ENCODE data around the gene LRP2. TPM values are rescaled to one million over a fixed set of nuclear protein-coding genes. Genes with fewer than 3 reads are reported as not detected.
A peak's percentile ranks its signal among the peaks of the same experiment; 100 is the strongest.
"Not testable (repeated sequence)": the region's sequence is repeated elsewhere in the genome, so short reads cannot be mapped to it uniquely, and the experiment has no call there.

The LRP2 gene
- 33.8 and 38.3 TPM in 2 replicates for total RNA-seq
- 8.1 and 9.7 TPM in 2 replicates for polyA plus RNA-seq

DNA sequence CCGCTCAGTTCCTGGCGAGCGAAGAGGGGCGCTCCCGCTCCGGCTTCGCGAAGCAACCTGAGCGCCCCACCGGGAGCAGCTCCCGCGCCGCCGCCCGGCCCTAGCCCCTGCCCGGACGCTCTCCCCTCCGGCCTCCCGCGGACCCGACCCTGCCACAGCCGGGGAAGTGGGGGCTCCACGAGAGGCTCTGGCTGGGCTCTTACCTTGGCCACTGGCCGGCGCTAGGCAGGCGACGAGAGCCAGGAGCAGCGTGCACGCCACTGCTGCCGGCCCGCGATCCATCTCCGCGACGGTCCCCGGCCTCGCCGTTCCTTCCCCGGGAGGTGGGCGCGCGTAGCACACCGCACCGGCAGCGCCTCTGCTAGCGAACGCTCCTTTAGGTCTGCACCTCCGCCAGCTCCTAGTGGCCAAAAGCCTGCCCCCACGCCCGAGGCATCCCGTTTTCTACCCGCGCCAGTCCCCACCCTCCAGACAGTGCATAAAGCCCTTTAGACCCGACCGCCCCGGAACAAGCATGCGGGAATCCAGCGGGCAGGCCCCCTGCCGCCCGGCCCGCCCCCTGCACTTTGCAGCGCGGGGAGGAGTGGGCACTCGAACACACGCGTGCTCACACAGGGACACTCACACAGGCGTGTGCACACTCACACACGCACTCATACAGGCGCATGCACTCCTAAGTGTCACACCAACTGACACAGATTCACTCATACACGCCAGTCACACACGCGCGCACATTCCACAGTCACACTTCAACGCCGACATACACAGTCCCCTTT, at the start of gene LRP2:
LRP2 (minus strand) TSS at position 417 of the 776 bp plus-strand sequence; CDS start at position 282, 135 bp downstream.
- Histone ChIP-seq H3K4me2 (peak within 1 kb of the TSS; percentile 98), H3K9me2 (replicated peaks; ENCODE audit: insufficient read depth) (no peaks in the 10 kb centered on the region), H3K36me3 (replicated peaks; ENCODE audit: insufficient read depth, low read depth) (no peaks in the 10 kb centered on the region), H3K27me3 (peaks cover 30% of the 10 kb centered on the region), H4K20me1 (ENCODE audit: insufficient read depth, poor library complexity, severe bottlenecking) (no peaks in the 10 kb centered on the region), H3K9me3 (ENCODE audit: low read depth) (no peaks in the 10 kb centered on the region), H3K4me3 (peak within 1 kb of the TSS; percentile 72), H2AFZ (peak within 1 kb of the TSS; percentile 52), H3K27ac (no peak within 1 kb of the TSS), H3K4me1 (ENCODE audit: insufficient read depth) (peaks cover 23% of the 10 kb centered on the region), H3K79me2 (no peaks in the 10 kb centered on the region)
- 1% methylated on average over 66 of the region's 75 CpGs for WGBS (ENCODE audit: low lambda C conversion rate, missing lambda C conversion rate)
- TF ChIP-seq EZH2 (IDR thresholded peaks at IDR 0.05; ENCODE audit: borderline replicate concordance) (peak; percentile 26), EZH2phosphoT487 (IDR thresholded peaks at IDR 0.05; ENCODE audit: low read depth, severe bottlenecking, unreplicated experiment) (no peak)
- peak; percentile 39 for DNase-seq (ENCODE audit: low spot score)

DNA sequence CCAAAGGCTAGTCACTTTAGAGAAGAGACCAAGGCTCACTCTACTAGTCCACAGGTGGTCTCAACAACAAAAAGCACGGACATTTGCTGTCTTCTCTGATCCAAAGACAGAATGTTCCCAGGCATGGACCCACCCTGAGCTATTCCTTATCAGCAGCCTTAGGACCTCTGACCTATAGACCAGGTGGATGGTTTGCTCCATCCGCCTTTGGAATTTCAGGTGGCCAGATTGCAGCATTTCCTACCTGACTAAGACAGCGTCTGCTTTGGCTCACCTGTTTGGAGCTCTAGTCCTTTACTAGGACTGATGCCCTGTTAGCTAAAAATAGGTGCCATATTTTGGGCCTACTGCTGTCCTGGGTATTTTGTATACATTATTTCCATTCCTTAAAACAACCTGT, 44.6 kb upstream of the LRP2 start:
- no peaks in the 10 kb centered on the region for H3K9me3 ChIP-seq (ENCODE audit: low read depth)

DNA sequence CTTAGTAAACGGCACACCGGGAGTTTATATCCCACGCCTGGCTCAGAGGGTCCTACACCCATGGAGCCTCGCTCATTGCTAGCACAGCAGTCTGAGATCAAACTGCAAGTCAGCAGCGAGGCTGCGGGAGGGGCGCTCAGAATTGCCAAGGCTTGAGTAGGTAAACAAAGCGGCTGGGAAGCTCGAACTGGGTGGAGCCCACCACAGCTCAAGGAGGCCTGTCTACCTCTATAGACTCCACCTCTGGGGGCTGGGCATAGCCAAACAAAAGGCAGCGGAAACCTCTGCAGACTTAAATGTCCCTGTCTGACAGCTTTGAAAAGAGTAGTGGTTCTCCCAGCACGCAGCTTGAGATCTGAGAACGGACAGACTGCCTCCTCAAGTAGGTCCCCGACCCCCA, 37.2 kb upstream of the LRP2 start:
- not testable (repeated sequence) for H3K27me3 ChIP-seq; H3K4me1 ChIP-seq (ENCODE audit: insufficient read depth); H3K4me3 ChIP-seq; H3K27ac ChIP-seq; H3K9me3 ChIP-seq (ENCODE audit: low read depth); H3K36me3 ChIP-seq (replicated peaks; ENCODE audit: insufficient read depth, low read depth); H3K79me2 ChIP-seq; H3K9me2 ChIP-seq (replicated peaks; ENCODE audit: insufficient read depth); H2AFZ ChIP-seq; DNase-seq (ENCODE audit: low spot score); H3K4me2 ChIP-seq; H4K20me1 ChIP-seq (ENCODE audit: insufficient read depth, poor library complexity, severe bottlenecking)
- WGBS (ENCODE audit: low lambda C conversion rate, missing lambda C conversion rate) = 92% methylated on average over 13 of the region's 13 CpGs

More for the DNA sequence above, 44.6 kb upstream of the LRP2 start:
- Histone ChIP-seq H3K9me2 (replicated peaks; ENCODE audit: insufficient read depth) (no peaks in the 10 kb centered on the region), H2AFZ (no peak overlapping the region), H3K27me3 (no peaks in the 10 kb centered on the region), H4K20me1 (ENCODE audit: insufficient read depth, poor library complexity, severe bottlenecking) (no peaks in the 10 kb centered on the region), H3K27ac (no peak overlapping the region), H3K36me3 (replicated peaks; ENCODE audit: insufficient read depth, low read depth) (no peaks in the 10 kb centered on the region), H3K79me2 (no peaks in the 10 kb centered on the region), H3K4me3 (no peak overlapping the region), H3K4me1 (ENCODE audit: insufficient read depth) (no peaks in the 10 kb centered on the region), H3K4me2 (no peak overlapping the region)
- WGBS (ENCODE audit: low lambda C conversion rate, missing lambda C conversion rate) = 70% methylated on average over 3 of the region's 3 CpGs
- TF ChIP-seq, protein P1, sequence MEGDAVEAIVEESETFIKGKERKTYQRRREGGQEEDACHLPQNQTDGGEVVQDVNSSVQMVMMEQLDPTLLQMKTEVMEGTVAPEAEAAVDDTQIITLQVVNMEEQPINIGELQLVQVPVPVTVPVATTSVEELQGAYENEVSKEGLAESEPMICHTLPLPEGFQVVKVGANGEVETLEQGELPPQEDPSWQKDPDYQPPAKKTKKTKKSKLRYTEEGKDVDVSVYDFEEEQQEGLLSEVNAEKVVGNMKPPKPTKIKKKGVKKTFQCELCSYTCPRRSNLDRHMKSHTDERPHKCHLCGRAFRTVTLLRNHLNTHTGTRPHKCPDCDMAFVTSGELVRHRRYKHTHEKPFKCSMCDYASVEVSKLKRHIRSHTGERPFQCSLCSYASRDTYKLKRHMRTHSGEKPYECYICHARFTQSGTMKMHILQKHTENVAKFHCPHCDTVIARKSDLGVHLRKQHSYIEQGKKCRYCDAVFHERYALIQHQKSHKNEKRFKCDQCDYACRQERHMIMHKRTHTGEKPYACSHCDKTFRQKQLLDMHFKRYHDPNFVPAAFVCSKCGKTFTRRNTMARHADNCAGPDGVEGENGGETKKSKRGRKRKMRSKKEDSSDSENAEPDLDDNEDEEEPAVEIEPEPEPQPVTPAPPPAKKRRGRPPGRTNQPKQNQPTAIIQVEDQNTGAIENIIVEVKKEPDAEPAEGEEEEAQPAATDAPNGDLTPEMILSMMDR (IDR thresholded peaks at IDR 0.05; ENCODE audit: poor library complexity) = no peak
- TF ChIP-seq EZH2 (IDR thresholded peaks at IDR 0.05; ENCODE audit: borderline replicate concordance) (no peak), EZH2phosphoT487 (IDR thresholded peaks at IDR 0.05; ENCODE audit: low read depth, severe bottlenecking, unreplicated experiment) (no peak)
- no peak for DNase-seq (ENCODE audit: low spot score)

DNA sequence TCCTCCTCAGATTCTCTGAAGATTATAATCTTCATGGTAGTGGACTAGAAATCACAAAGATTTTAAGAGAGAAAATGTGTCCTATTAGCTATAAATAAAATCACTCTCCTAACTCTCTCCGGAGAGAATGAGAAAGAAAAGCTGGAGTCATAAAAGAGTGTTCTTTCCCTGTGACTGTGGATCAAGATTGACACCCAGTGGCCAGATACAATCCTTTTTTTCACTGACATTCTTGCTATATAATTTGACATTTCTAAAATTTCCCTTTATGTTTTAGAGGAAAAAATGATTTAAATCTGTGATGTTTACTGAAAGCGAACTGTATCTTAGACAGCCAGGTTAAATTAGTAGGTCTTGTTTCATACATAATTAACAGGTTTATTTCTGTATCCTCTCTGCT, 35.4 kb upstream of the LRP2 start:
- Histone ChIP-seq H2AFZ (no peak overlapping the region), H3K36me3 (replicated peaks; ENCODE audit: insufficient read depth, low read depth) (no peaks in the 10 kb centered on the region), H3K27ac (no peak overlapping the region), H3K79me2 (no peaks in the 10 kb centered on the region), H3K4me3 (no peak overlapping the region), H4K20me1 (ENCODE audit: insufficient read depth, poor library complexity, severe bottlenecking) (no peaks in the 10 kb centered on the region), H3K9me2 (replicated peaks; ENCODE audit: insufficient read depth) (no peaks in the 10 kb centered on the region), H3K4me2 (no peak overlapping the region), H3K27me3 (no peaks in the 10 kb centered on the region), H3K4me1 (ENCODE audit: insufficient read depth) (no peaks in the 10 kb centered on the region), H3K9me3 (ENCODE audit: low read depth) (no peaks in the 10 kb centered on the region)
- no peak for TF ChIP-seq EZH2 (IDR thresholded peaks at IDR 0.05; ENCODE audit: borderline replicate concordance)
- TF ChIP-seq, protein P1 (IDR thresholded peaks at IDR 0.05; ENCODE audit: poor library complexity) = peak; percentile 63
- peak; percentile 29 for DNase-seq (ENCODE audit: low spot score)
- WGBS (ENCODE audit: low lambda C conversion rate, missing lambda C conversion rate) = 34% methylated on average over 2 of the region's 2 CpGs

Data from hepatocyte (in vitro differentiated cells).